HL-60 (cell line): ENCODE data around the gene LMAN1L.

ENCODE experiments used
- CTCF ChIP-seq: IDR thresholded peaks from one replicate; pipeline ENCODE4 v1.5.1; 2011; ENCODE audit warnings: low read length, control low read depth, inconsistent platforms; ENCODE audit not compliant: insufficient read depth
- REST ChIP-seq: IDR thresholded peaks from 2 replicates; pipeline ENCODE4 v1.6.1; 2012; ENCODE audit warnings: low read depth; ENCODE audit not compliant: insufficient replicate concordance

GRCh38 chr15:74779162-74779648, 33.4 kb upstream of the LMAN1L start:
- TF ChIP-seq CTCF (no peak), REST (no peak)
